Neuronal stem cell (in vitro differentiated cells): Measurements from ENCODE around the gene METTL25.

ENCODE experiments used
- DNase-seq: peaks from one replicate; pipeline ENCODE4 v3.0.0-alpha.2; 2013; ENCODE audit warnings: low spot score
- H2AFZ ChIP-seq: one replicate; pipeline ENCODE4 v1.6.1; 2013; ENCODE audit warnings: mild to moderate bottlenecking, low read length, inconsistent platforms
- H2AK5ac ChIP-seq: 2 replicates; pipeline ENCODE4 v1.6.1; 2013; ENCODE audit warnings: low read depth, mild to moderate bottlenecking, inconsistent platforms, low read length, moderate library complexity, mixed read lengths
- H2BK120ac ChIP-seq: 2 replicates; pipeline ENCODE4 v1.6.1; 2013; ENCODE audit warnings: low read depth, mild to moderate bottlenecking, inconsistent platforms, low read length, moderate library complexity, mixed read lengths
- H2BK12ac ChIP-seq: one replicate; pipeline ENCODE4 v1.6.1; 2013; ENCODE audit warnings: low read length, inconsistent platforms
- H2BK15ac ChIP-seq: 2 replicates; pipeline ENCODE4 v1.6.1; 2013; ENCODE audit warnings: mild to moderate bottlenecking, low read length, inconsistent platforms, mixed read lengths
- H2BK5ac ChIP-seq: one replicate; pipeline ENCODE4 v1.6.1; 2013; ENCODE audit warnings: inconsistent platforms, mild to moderate bottlenecking, low read length, moderate library complexity
- H3K14ac ChIP-seq: one replicate; pipeline ENCODE4 v1.6.1; 2013; ENCODE audit warnings: low read length, inconsistent platforms
- H3K18ac ChIP-seq: 2 replicates; pipeline ENCODE4 v1.6.1; 2013; ENCODE audit warnings: low read length, inconsistent platforms
- H3K23ac ChIP-seq: 2 replicates; pipeline ENCODE4 v1.6.1; 2013; ENCODE audit warnings: low read depth, mild to moderate bottlenecking, mixed read lengths, low read length, inconsistent platforms; ENCODE audit not compliant: poor library complexity
- H3K27ac ChIP-seq: replicated peaks from 3 replicates; pipeline ENCODE4 v1.5.1; 2013; ENCODE audit warnings: low read length, inconsistent platforms
- H3K27me3 ChIP-seq, 3 experiments: 2 replicates each; pipeline ENCODE4 v1.6.1; 2013; ENCODE audit warnings: low read length in 3 of 3, mild to moderate bottlenecking in 2 of 3, inconsistent platforms in 1 of 3, low read depth in 1 of 3, mixed read lengths in 1 of 3, moderate library complexity in 1 of 3; ENCODE audit not compliant: control insufficient read depth in 3 of 3, insufficient read depth in 3 of 3
- H3K36me3 ChIP-seq, 2 donors: replicated peaks in 1 of 2; 2 replicates each; pipeline ENCODE4 v1.6.1; 2013; ENCODE audit warnings: low read length in 2 of 2; ENCODE audit not compliant: control insufficient read depth in 2 of 2, insufficient read depth in 2 of 2
- H3K4ac ChIP-seq: 2 replicates; pipeline ENCODE4 v1.6.1; 2013; ENCODE audit warnings: inconsistent platforms, mild to moderate bottlenecking, low read length, moderate library complexity
- H3K4me1 ChIP-seq, 2 donors: 1 replicate in 1 of 2; 2 replicates in 1 of 2; pipeline ENCODE4 v1.6.1; 2013; ENCODE audit warnings: low read length in 2 of 2, low read depth in 1 of 2; ENCODE audit not compliant: control insufficient read depth in 2 of 2, insufficient read depth in 1 of 2
- H3K4me2 ChIP-seq: one replicate; pipeline ENCODE4 v1.6.1; 2013; ENCODE audit warnings: mild to moderate bottlenecking, low read length, inconsistent platforms; ENCODE audit not compliant: insufficient read depth, poor library complexity, severe bottlenecking
- H3K4me3 ChIP-seq, 2 donors: 2 replicates each; pipeline ENCODE4 v1.5.1; 2013; ENCODE audit warnings: low read length in 2 of 2, mild to moderate bottlenecking in 2 of 2, inconsistent platforms in 1 of 2, moderate library complexity in 1 of 2
- H3K79me1 ChIP-seq: one replicate; pipeline ENCODE4 v1.6.1; 2013; ENCODE audit warnings: low read depth, mild to moderate bottlenecking, inconsistent platforms, low read length, moderate library complexity
- H3K9ac ChIP-seq: one replicate; pipeline ENCODE4 v1.6.1; 2013; ENCODE audit warnings: mild to moderate bottlenecking, low read depth, low read length, inconsistent platforms; ENCODE audit not compliant: poor library complexity
- H3K9me3 ChIP-seq, 2 donors: replicated peaks in 1 of 2; 2 replicates each; pipeline versions ENCODE3 to v1.6.1; 2013; ENCODE audit warnings: low read length in 2 of 2, mild to moderate bottlenecking in 2 of 2, inconsistent platforms in 1 of 2, low read depth in 1 of 2, mixed read lengths in 1 of 2, moderate library complexity in 1 of 2; ENCODE audit not compliant: control insufficient read depth in 2 of 2, insufficient read depth in 1 of 2
- H4K8ac ChIP-seq: one replicate; pipeline ENCODE4 v1.6.1; 2013; ENCODE audit warnings: low read depth, mild to moderate bottlenecking, inconsistent platforms, low read length, moderate library complexity
- H4K91ac ChIP-seq: one replicate; pipeline ENCODE4 v1.6.1; 2013; ENCODE audit warnings: low read length, low read depth, mild to moderate bottlenecking, inconsistent platforms; ENCODE audit not compliant: poor library complexity
- WGBS, 2 donors: extraction: QIAGEN DNeasy Blood & Tissue Kit; methylation state at CpG; one replicate each; pipeline ENCODE4 v1.1.7; 2013; ENCODE audit warnings: missing lambda C conversion rate in 2 of 2, mixed read lengths in 1 of 2; ENCODE audit not compliant: insufficient read length in 2 of 2, insufficient replicate concordance in 1 of 2; ENCODE audit errors: extremely low coverage in 2 of 2; 5-methylcytosine and 5-hydroxymethylcytosine counted together

Gene METTL25

DNA sequence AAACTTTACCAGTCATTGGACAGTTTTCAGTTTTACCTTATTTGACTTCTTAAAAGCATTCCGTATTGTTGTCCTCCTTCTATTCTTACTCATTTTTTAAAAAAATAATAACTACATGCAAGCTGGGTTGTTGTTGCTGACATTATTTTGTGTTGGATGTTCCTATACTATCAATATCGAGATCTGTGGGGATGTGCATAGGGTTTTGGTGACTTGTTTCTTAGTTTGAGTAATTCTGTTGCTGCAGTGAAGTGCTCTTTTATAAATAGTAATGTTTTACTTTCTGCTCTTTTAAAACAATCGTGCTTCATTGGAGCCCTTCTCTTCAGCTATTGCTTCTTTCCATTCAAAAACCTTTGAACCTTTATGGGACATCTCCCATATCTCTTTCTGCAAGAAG lies 79.4 kb downstream of the METTL25 start:
- H3K27ac ChIP-seq = no peak overlapping the region
- H3K23ac ChIP-seq = no peak overlapping the region
- H2BK12ac ChIP-seq = no peak overlapping the region
- no peak overlapping the region for H3K14ac ChIP-seq
- peaks cover 2 to 3% of the 10 kb centered on the region in 2 donors for H3K9me3 ChIP-seq
- H3K4me3 ChIP-seq = no peak overlapping the region
- H2AK5ac ChIP-seq = no peak overlapping the region
- H2AFZ ChIP-seq = no peak overlapping the region
- no peaks in the 10 kb centered on the region for H3K27me3 ChIP-seq
- DNase-seq = no peak
- no CpG with 5 or more reads among the region's 3 CpGs for WGBS, 2 donors
- H2BK120ac ChIP-seq = no peak overlapping the region
- H3K9ac ChIP-seq = no peak overlapping the region
- no peak overlapping the region for H4K8ac ChIP-seq
- no peak overlapping the region for H3K18ac ChIP-seq
- H2BK15ac ChIP-seq = no peak overlapping the region
- no peak overlapping the region for H4K91ac ChIP-seq
- no peaks in the 10 kb centered on the region for H3K79me1 ChIP-seq
- H2BK5ac ChIP-seq = no peak overlapping the region
- H3K4ac ChIP-seq = no peak overlapping the region
- no peak overlapping the region for H3K4me2 ChIP-seq
- H3K4me1 ChIP-seq = no peaks in the 10 kb centered on the region
- no peaks in the 10 kb centered on the region for H3K36me3 ChIP-seq

DNA sequence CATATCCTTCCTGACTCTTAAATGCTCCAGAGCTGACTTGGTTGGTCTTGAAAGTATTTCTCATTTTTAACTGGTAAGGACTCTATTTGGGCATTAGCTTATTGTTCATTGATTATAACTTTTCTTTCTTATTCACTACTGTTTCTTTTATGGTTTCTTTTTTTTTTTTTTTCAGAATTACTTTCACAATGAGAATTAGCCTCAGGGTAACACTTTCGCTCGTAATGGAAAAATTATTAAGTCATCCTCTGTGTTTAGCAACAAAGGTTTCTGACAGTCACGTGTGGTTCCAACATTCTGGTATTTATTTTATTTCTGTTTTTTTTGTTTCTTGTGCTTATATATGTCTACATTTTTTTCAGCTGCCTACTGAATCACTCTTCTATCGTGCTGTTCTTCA lies 80.0 kb downstream of the METTL25 start:
- H3K18ac ChIP-seq = no peak overlapping the region
- no peaks in the 10 kb centered on the region for H3K79me1 ChIP-seq
- H3K27me3 ChIP-seq = no peaks in the 10 kb centered on the region
- no peak overlapping the region for H3K4ac ChIP-seq
- H3K27ac ChIP-seq = no peak overlapping the region
- no peak for DNase-seq
- peaks cover 2 to 6% of the 10 kb centered on the region in 2 donors for H3K9me3 ChIP-seq
- no peaks in the 10 kb centered on the region for H3K4me1 ChIP-seq
- WGBS, 2 donors = no CpG with 5 or more reads among the region's 4 CpGs
- no peak overlapping the region for H3K23ac ChIP-seq
- no peak overlapping the region for H3K9ac ChIP-seq
- no peak overlapping the region for H2AK5ac ChIP-seq
- H4K91ac ChIP-seq = no peak overlapping the region
- H3K14ac ChIP-seq = no peak overlapping the region
- H2AFZ ChIP-seq = no peak overlapping the region
- no peak overlapping the region for H3K4me2 ChIP-seq
- no peak overlapping the region for H2BK5ac ChIP-seq
- no peak overlapping the region for H2BK15ac ChIP-seq
- no peaks in the 10 kb centered on the region for H3K36me3 ChIP-seq
- no peak overlapping the region for H3K4me3 ChIP-seq
- no peak overlapping the region for H2BK120ac ChIP-seq
- H2BK12ac ChIP-seq = no peak overlapping the region
- no peak overlapping the region for H4K8ac ChIP-seq

DNA sequence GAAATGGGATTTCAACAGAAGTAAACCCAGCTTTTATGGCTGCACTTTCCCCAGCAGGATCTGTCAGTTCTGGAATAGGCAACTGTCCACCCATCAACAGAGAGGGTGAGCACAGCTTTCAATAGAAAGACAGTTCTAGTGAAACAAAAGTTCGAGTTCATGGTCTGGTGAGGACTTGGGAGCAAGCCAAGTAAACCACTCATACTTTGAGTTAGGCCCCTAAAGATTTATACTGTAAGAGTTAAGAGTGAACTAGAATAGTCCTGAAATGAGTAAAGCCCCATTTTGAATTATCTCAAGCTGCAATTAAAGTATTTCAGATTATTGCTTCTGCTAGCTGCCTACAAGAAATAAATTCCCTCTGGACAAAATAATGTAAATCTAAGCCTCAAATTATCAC lies 82.6 kb downstream of the METTL25 start:
- H3K18ac ChIP-seq = no peak overlapping the region
- no peak overlapping the region for H2AFZ ChIP-seq
- H4K8ac ChIP-seq = no peak overlapping the region
- no peak overlapping the region for H3K4me2 ChIP-seq
- no CpG with 5 or more reads among the region's 1 CpG for WGBS, 2 donors
- no peak overlapping the region for H2AK5ac ChIP-seq
- no peak overlapping the region for H3K27ac ChIP-seq
- H3K79me1 ChIP-seq = no peaks in the 10 kb centered on the region
- no peak overlapping the region for H3K4me3 ChIP-seq
- H3K4ac ChIP-seq = no peak overlapping the region
- peaks cover 2 to 9% of the 10 kb centered on the region in 2 donors for H3K9me3 ChIP-seq
- H3K4me1 ChIP-seq = no peaks in the 10 kb centered on the region
- H2BK5ac ChIP-seq = no peak overlapping the region
- H3K36me3 ChIP-seq = no peaks in the 10 kb centered on the region
- no peak overlapping the region for H3K23ac ChIP-seq
- H3K27me3 ChIP-seq = no peaks in the 10 kb centered on the region
- DNase-seq = no peak
- H2BK12ac ChIP-seq = no peak overlapping the region
- no peak overlapping the region for H3K9ac ChIP-seq
- H2BK15ac ChIP-seq = no peak overlapping the region
- H3K14ac ChIP-seq = no peak overlapping the region
- H4K91ac ChIP-seq = no peak overlapping the region
- H2BK120ac ChIP-seq = no peak overlapping the region

DNA sequence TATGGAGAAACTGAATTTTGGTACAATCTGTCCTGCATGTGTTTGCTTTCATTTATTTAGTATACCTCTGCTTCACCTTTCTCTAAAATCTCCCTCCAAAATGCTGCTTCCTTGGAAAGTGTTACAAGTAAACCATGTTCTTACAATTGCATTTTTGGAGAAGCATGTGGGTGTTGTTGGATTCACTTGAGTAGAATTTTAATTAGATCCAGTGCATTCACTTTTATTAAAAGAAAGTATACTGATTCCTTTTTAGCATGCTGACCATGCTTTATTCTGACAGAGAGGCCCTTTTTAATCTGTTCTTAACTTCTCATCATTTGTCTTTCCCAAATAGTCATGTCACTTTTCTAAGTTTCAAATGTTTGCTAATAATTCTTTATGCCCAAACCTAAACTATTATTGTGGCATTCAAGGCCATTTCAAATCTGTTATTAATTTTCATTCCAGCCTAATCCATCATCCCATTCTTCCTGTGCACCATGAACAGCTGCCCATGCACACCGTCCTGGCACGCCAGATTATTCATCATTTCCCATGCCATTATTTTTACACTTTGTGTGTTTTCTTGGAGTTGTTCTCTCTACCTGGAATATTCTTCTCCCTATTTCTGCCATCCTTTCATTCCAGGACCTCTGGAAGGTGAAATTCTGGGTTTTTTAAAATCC lies 90.7 kb downstream of the METTL25 start:
- no peak overlapping the region for H4K8ac ChIP-seq
- no peak overlapping the region for H2BK120ac ChIP-seq
- no peak overlapping the region for H2AK5ac ChIP-seq
- H3K4me3 ChIP-seq = no peak overlapping the region
- no peaks in the 10 kb centered on the region for H3K9me3 ChIP-seq
- WGBS, 2 donors = no CpG with 5 or more reads among the region's 2 CpGs
- H3K27me3 ChIP-seq = no peaks in the 10 kb centered on the region
- no peak overlapping the region for H3K23ac ChIP-seq
- no peak for DNase-seq
- no peak overlapping the region for H2AFZ ChIP-seq
- H2BK12ac ChIP-seq = no peak overlapping the region
- no peak overlapping the region for H3K14ac ChIP-seq
- no peaks in the 10 kb centered on the region for H3K79me1 ChIP-seq
- no peak overlapping the region for H3K27ac ChIP-seq
- no peaks in the 10 kb centered on the region for H3K36me3 ChIP-seq
- H4K91ac ChIP-seq = no peak overlapping the region
- no peak overlapping the region for H3K4me2 ChIP-seq
- no peaks in the 10 kb centered on the region for H3K4me1 ChIP-seq
- no peak overlapping the region for H2BK5ac ChIP-seq
- H3K4ac ChIP-seq = no peak overlapping the region
- no peak overlapping the region for H3K9ac ChIP-seq
- no peak overlapping the region for H3K18ac ChIP-seq
- H2BK15ac ChIP-seq = no peak overlapping the region
